Measurements from ENCODE around the gene AHNAK.

Gene AHNAK

DNA sequence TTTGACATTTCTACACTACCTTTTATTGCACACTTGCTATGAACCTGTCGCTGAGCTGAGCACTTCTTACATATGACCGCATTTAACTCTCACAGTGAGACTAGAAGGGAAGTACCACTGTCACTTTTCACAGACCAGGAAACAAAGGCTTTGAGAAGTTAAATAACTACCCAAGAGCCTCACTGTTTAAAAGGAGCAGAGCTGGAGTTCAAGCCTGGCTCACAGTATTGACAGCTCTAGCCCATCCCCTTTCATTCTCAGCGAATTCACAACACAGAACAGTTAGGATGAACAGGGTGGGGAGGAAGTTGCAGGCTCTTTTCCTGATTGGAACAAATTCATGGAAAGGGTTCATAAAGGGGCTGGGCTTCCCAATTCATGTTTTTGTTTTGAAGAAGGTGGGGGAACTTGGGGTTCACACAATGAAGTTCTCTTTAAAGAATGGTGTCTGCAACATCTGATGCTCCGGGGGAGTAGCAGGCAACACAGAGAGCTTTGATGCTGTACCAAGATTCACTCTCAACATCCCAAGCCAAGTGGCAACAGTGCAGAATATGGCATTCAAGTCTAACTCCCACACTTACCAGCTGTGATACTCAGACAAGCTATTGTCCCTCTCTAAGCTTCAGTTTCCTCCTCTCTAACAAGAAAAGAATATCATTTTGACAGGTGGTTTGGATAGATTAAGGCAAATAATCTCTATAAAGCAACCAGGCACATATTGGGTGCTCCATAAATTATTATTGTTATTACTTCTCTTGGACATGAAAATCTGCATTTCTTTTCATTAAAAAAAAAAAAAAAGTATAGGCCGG, 110.6 kb downstream of the AHNAK start:
- no peak for DNase-seq (ENCODE audit: low read depth)

DNA sequence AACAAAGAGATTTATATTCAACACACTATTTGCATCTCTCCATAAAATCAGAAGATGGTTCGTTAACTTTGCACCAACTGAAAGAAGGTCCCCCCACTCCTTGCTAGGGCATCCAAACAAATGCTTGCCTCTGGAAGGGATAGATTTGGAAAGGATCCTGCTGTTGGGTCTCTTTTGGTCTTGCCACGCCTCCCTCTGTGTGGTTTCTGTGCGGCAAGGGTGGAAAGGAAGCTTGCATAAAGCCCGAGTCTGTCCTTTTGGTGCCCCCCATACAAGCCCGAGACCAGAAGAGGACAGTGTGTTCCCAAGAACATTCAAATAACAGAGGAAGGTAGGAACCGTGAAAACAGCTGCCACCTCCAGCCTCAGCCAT, 112.7 kb downstream of the AHNAK start:
- no peak for DNase-seq (ENCODE audit: low read depth)

DNA sequence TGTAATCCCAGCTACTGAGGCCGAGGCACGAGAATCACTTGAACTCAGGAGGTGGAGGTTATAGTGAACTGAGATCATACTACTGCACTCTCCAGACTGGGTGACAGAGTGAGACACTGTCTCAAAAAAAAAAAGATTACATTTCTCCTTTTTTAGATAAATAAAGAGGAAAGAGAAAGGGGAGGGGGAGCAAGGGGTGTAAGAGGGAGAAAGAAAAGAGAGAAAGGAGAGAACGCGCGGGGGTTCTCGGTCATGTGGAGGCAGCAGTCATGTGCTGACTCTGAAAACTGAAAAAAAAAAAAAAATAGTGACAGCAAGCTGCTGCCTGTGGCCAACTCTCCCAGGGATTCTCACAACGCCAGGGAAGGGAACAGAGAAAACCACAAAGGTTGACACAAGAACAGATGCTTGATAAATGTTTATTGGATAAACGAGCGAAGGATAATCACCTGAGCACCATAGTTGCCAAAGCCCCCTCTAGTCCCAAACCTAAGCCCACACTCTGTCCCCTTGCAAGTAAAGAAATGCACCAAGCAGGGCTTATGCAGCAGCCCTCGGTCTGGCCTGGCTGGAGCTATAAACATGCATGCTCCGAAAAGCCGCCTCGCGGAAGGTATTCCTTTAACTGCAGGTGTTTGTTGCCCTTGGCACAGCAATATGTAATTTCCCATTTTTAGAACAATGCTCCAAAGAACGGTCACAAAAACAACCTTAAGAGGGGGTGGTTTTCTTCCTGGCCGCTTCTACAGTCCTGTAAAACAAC, 113.3 kb downstream of the AHNAK start:
- DNase-seq (ENCODE audit: low read depth) = no peak

DNA sequence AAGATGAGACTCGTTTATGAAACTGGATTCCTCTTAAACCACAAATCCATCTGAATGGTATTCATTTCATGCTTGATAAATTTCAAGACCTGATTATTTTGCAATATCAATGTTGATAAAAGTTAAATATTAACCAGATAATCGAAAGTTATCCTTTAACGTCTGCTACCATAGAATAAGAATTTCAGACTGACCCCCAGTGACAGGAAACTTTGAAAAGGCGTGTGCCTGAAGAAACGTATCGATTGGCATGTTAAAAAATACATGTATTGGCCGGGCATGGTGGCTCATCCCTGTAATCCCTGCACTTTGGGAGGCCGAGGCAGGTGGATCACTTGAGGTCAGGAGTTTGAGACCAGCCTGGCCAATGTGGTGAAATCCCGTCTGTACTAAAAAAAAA, 113.9 kb downstream of the AHNAK start:
- DNase-seq (ENCODE audit: low read depth) = no peak

DNA sequence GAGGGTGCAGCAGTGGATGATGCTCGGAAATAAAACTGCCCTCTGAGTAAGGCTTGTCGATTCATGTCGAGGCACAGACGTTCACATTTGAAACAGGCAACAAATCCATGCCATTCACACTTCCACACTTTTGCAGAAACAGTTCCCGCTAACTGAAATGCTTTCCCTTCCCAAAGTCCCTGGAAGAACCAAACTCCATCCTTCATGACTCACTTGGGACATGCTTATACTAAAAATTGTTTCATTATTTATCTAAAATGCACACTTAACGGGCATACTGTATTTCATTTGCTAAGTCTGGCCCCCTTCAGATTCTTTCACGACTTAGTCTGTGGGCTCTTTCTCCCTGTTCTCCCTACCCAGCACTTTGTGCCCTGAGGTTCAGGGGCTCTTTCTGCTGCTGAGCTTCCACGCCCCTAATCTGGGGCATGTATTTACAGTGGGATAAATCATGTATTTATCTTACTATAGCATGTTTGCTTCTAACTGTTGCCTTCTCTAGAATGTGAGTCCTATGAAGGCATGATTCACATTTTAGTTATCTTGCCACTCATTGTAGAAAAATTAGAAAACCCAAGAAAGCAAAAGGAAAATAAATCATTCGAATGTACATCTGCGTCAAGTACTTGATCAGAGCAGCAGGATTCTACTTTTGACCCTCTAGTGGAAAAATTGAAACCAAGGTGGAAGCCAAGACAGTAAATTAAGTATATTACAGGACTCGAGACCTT, 115.3 kb downstream of the AHNAK start:
- DNase-seq (ENCODE audit: low read depth) = no peak

DNA sequence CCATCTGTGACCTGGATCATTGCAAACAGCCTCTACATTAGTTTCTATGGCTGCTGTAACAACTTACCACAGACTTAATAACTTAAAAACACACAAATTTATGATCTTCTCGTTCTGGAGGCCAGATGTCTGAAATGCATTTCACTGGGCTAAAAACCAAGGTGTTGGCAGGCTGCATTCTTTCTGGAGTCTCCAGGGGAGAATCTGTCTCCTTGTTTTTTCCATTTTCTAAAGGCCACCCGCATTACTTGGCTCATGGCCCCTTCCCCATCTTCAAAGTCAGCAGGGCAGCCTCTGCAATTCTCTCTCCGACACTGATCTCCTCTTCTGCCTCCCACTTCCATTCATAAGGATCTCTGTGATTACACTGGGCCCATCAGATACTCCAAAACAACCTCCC, 116.2 kb downstream of the AHNAK start:
- no peak for DNase-seq (ENCODE audit: low read depth)

DNA sequence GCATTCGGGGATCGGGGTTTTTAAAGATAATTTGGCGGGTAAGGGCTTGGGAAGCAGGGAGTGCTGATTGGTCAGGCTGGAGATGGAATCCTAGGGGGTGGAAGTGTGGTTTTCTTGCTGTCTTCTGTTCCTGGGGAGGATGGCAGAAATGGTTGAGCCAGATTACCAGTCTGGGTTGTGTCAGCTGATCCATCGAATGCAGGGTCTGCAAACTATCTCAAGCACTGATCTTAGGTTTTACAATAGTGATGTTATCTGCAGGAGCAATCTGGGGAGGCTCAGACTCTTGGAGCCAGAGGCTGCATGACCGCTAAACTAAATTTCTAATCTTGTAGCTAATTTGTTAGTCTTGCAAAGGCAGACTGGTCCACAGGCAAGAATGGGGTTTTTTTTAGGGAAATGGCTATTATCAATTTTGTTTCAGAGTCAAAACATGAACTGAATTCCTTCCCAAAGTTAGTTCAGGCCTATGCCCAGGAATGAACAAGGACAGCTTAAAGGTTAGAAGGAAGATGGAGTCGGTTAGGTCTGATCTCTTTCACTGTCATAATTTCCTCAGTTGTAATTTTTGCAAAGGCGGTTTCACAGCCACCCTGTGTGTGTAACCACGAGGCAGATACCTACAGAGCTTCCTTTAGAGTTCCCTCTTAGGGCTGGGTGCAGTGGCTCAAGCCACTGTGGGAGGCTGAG, 117.6 kb downstream of the AHNAK start:
- no peak for DNase-seq (ENCODE audit: low read depth)

DNA sequence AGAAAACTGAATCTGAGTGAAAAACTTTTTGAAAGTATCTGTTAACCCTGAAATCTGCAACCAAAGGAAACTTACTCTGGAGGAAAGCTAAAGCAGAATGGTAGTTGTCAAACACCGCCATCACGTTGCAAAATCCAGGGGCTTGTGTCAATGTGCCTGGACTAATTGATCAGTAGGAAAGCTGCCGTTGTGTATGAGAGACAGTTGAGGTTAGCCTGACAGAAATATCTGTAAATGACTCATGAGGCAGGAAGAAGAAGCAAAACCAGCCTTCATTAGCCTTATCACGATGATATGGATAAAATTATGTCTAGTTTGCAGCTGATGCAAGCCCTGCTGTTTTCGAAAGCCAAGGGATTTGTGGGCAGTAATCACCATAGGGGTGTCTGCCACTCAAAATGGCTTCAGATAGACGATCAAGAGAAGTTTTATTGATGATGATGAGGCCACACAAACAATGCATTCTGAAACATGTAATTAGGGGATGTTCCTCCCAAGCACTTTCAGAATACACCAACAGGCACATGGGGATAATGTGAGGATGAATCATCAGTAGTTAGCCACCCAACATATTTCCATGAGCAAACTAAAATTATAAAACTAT, 118.9 kb downstream of the AHNAK start:
- DNase-seq (ENCODE audit: low read depth) = no peak

DNA sequence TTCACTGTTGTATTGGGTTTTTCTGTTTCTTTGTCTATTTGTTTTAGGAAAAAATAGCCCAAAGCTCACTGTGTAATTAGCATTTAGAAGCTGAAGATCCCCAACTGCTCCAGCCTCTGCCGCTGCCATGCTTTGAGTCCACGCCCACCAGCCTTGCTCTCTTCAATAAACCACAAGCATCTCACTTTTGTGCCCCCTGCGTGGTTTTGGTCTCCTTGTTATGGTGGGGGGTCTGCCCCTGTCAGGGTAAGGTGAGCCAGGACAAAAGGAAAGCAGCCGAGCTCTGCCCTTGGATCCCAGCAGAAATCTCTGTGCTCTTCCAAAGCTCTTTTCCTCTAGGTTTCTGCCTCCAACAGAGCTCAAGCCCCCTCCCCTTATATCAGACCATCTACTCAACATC, 123.6 kb downstream of the AHNAK start:
- DNase-seq (ENCODE audit: low read depth) = no peak

DNA sequence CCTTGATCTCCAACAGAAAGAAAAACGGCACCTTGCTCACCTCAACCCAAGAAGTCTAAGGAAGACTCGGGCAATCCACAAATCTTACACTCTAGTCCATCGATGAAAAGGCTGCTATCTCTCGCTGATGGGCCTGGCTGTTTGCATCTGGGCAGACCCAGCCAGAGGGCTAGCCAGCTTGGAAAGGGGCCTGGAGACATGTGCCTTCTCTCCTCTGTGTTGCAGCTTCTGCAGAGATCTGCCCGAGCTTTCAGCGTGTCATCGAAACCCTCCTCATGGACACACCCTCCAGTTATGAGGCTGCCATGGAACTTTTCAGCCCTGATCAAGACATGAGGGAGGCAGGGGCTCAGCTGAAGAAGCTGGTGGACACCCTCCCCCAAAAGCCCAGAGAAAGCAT, 124.6 kb downstream of the AHNAK start:
- no peak for DNase-seq (ENCODE audit: low read depth)

DNA sequence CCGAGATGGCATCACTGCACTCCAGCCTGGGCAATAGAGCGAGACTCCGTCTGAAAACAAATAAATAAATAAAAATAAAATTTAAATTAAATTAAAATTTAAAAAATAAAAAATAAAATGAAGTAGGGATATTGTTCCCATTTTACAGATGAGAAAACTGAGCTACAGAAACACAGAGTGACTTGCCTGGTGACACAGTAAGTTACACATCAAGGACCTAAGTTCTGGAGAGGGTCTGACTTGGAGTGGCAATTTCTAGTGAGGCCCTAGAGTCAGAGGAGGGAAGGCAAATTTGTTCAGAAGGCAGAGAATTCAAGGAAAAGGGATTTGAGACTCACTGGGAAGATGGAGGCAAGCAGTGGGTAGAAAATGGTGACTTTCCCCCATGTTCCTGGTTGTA, 125.7 kb downstream of the AHNAK start:
- no peak for DNase-seq (ENCODE audit: low read depth)

DNA sequence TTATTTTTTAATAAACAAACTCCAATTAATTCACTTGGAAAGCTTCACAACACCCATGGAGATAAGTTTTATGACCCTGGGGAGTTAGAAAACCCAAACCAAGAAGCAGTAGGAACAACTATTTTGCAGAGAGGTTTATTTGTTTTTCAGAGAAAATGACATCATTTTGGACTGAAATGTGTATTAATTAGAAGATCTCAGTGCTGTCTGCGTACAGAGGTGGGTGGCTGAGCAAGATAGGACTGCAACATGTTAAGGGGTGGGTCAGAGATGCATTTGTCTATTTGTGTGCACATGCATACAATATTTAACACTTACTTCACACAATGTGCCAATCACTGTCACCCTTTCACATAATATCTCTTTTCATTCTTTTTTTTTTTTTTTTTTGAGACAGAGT, 126.7 kb downstream of the AHNAK start:
- no peak for DNase-seq (ENCODE audit: low read depth)

DNA sequence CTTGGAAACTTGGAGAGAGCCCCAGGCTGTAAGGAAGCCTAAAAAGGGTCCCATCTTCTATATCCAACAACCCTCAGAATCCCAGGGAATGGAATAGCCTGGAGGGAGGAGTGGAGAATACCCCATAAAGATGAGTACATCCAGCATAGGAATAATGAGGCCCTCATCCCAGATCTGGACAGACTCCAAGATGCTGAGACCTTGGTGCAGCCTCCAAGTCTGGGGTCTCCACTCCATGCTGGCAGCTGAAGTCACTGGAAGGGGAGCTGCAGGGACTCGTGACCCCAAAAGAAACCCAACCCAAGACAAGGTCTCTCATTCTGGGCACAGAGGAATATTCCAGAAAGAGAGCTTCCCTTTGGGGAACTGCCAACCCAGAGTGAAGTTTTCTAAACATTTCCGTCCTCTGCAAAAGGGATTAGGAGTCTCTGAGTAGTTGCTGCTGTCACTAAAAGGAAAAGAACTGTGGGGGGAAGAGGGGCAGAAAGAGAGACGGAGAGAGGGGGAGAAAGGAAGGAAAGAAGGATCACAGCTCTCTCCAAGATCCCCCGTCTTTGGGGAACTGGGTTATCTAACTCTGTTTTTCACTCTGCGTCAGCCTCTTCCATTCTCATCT, 127.2 kb downstream of the AHNAK start:
- no peak for DNase-seq (ENCODE audit: low read depth)

DNA sequence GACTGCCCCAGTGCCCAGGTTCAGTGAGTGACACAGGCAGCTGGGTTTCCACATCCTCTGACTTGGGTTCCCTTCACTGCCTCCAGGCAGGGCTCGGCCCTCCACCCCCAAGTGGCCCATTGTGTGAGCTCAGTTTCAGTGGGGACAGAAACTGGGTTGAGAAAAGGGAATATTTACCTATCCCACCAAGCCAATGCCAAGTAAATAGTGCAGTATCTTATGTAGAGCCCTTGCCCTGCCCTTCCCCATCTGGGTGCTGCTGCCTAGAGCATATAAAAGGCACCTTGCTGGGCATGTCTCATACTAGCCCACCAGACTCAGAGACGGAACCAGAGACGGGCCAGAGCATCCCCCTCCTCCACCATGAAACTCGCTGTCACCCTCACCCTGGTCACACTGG, 127.9 kb downstream of the AHNAK start, which contains the start of gene SCGB1A1:
Gene SCGB1A1 (plus strand): TSS at position 301 of the 400 bp plus-strand sequence. CDS start 63 bp downstream, at position 364.
- DNase-seq (ENCODE audit: low read depth) = no peak

DNA sequence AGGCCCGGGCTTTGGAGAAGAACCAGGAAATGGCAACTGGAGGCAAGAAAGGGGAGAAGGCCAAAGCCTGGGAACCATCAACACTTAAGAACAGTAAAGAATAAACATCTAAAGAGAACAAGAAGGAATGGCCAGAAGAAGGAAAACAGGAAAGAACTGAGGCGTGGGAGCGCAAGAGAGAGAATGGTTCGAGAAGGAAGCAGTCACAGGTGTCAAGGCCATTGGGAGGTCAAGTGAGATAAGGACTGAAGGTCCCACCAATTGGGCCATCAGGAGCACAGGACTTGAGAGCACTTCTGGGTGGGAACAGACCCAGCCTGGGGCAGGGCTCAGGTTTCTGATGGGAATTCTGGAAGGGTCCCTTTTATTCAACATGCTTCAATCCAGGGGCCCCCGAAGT, 128.5 kb downstream of the AHNAK start:
- DNase-seq (ENCODE audit: low read depth) = no peak

DNA sequence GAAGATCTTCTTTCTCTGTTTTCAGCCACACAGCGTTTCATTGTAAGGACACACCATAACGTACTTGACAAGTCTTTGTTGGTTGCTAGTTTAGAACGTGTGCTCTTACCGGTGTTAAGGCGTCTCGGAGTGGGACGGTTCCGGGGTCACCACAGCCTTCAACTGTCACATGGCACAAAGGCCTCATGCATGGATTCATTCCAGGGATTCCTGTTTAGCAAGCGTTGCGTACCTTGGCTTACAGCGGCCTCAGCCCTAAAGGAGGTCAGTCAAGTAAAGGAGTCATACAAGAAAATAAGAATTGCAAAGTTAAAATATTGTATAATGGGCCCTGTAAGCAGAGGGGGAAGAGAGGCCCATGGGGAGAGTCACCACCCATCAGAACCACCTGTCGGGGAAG, 130.0 kb downstream of the AHNAK start:
- DNase-seq (ENCODE audit: low read depth) = no peak

DNA sequence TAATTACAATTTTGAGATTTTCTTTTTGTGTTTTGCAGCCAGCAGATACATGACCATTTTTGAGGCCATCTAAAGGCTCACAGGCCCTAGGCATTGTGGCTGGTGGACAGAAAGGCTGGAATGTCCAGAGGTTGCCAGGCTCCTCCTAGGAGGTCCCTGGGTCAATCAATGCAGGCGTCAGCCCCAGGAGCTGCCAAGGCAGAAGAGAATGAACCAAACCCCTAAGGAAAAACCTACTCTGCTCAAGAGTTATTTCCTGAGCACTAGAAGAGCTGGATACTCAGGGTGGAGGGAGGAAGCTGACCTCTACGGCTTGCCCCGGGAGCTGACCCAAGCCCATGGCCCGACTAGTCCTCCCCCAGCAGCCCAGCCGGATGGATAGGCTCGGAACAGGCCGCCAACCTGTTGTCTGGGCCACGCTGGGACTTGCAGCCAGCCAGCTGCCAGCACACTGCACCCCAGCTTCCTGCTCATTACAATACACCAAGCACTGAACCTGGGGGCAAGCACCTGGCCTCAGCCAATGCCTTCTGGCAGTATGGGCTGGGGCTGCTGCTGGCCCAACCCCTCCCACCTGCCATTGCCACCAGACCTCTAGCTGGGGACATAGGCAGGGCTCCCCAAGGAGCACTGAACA, 133.4 kb downstream of the AHNAK start:
- DNase-seq (ENCODE audit: low read depth) = no peak

DNA sequence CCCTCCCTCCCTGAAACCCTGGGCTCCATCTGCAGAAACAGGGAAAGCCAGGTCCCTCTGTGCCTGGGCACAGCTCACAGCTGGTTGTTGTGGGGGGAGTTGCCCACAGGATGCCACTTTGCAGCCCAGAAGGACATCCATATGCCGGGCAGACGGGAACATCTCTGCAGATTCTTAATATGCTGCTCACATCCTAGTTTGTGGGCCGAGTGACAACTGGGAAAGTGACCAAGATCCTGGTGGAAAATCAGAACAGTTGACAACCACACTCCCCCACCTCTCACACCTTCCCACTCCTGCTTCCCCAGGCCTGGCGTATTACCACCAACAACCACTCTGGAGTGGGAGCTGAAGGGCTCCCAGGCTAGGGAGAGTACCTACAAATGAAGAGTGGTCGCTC, 135.1 kb downstream of the AHNAK start:
- no peak for DNase-seq (ENCODE audit: low read depth)

DNA sequence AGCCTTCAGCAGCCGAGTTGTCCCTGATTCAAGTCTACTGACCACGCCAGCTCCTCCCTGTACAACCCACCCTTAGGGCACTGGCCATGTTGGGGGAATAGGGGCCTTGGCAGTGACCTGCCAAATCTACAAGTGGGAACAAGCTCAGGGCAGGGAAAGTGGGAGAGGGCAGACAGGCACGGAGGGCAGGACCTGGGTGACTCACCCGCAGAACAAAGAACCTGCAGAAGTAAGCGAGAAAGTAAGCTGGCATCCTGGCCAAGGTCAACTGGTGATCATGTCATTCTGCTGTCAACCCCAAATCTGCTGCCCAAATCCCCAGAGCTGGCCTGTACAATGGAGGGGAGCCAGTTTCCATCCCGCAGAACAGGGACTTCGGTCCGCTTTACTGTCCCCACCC, 135.6 kb downstream of the AHNAK start:
- no peak for DNase-seq (ENCODE audit: low read depth)

DNA sequence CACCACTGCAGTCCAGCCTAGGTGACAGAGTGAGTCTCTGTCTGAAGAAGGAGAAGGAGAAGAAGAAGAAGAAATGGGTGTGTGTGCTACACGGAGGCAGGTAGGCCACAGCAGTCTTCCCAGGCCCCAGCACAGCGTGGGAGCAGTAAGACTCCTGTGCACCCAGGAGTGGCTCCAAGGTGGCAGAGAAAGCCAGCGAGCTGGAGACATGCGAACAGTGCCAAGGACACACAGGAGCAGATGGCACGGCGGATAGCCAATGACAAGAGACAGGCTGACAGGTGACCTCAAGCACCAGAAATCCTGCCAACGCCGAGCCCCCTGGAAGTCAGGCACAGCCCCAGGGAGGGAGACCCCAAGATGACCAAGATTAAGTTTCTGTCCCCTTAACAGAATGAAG, 136.8 kb downstream of the AHNAK start:
- no peak for DNase-seq (ENCODE audit: low read depth)

DNA sequence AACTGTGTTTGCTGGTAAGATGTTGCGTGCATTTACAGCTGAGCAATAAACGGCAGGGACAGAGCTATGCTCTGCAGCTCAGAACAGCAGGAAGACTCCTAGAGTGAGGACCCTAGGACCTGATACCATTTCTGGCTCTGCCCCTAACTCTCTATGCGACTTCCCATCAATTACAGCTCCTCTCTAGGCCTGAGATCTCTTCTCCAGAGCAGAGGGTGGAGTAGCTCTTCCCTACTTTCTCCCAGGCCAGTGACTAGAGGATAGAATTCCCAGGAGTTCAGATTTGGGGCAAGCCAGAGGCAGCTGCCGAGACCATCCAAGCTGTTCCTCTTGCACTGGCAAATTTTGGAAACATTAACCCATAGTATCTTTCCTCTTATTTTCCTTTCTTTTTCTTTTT, 140.6 kb downstream of the AHNAK start:
- DNase-seq (ENCODE audit: low read depth) = no peak
